Activated CD8-positive, alpha-beta memory T cell treated with anti-CD3 and anti-CD28 coated beads, Interleukin-2, amount 50 U/mL, for 1 hour (primary cell): ENCODE data around the gene SLAMF7.
"Not testable (repeated sequence)": the region's sequence is repeated elsewhere in the genome, so short reads cannot be mapped to it uniquely, and the experiment has no call there.

Experiments
- DNase-seq: peaks from one replicate; pipeline ENCODE4 v3.0.0-alpha.2; 2020; ENCODE audit errors: extremely low read depth

The SLAMF7 gene

GRCh38 chr1:160720356-160721085 is 18.5 kb upstream of the SLAMF7 start:
- DNase-seq: no peak

GRCh38 chr1:160721473-160721872 is 17.6 kb upstream of the SLAMF7 start:
- DNase-seq: no peak

GRCh38 chr1:160722726-160723125 is 16.3 kb upstream of the SLAMF7 start:
- DNase-seq: no peak

- no peak for DNase-seq
These were observed 15.7 kb upstream of the SLAMF7 start for GRCh38 chr1:160723332-160723731.

- DNase-seq: no peak
These were observed 14.4 kb upstream of the SLAMF7 start for GRCh38 chr1:160724465-160725242.

- no peak for DNase-seq
These were observed 12.9 kb upstream of the SLAMF7 start for GRCh38 chr1:160726114-160726497.

GRCh38 chr1:160726498-160727315 is 12.3 kb upstream of the SLAMF7 start:
- DNase-seq: no peak

- DNase-seq: no peak
These were observed 11.8 kb upstream of the SLAMF7 start for GRCh38 chr1:160727316-160727640.

- DNase-seq: not testable (repeated sequence)
These were observed 7.5 kb upstream of the SLAMF7 start for GRCh38 chr1:160731564-160731963.

- DNase-seq: no peak
These were observed 7.1 kb upstream of the SLAMF7 start for GRCh38 chr1:160731990-160732389.

GRCh38 chr1:160733898-160734297 is 5.1 kb upstream of the SLAMF7 start:
- DNase-seq: no peak

GRCh38 chr1:160734301-160734700 is 4.7 kb upstream of the SLAMF7 start:
- DNase-seq: no peak

- DNase-seq: no peak
These were observed 776 bp upstream of the SLAMF7 start for GRCh38 chr1:160738271-160738670.

- no peak for DNase-seq
These were observed 1.2 kb downstream of the SLAMF7 start for GRCh38 chr1:160740133-160740688.

- no peak for DNase-seq
These were observed 2.0 kb downstream of the SLAMF7 start for GRCh38 chr1:160741092-160741501.

GRCh38 chr1:160741612-160742348 is 2.7 kb downstream of the SLAMF7 start:
- no peak for DNase-seq

- DNase-seq: no peak
These were observed 3.5 kb downstream of the SLAMF7 start for GRCh38 chr1:160742428-160743127.

GRCh38 chr1:160743266-160743665 is 4.2 kb downstream of the SLAMF7 start:
- DNase-seq: no peak

- DNase-seq: no peak
These were observed 5.3 kb downstream of the SLAMF7 start for GRCh38 chr1:160744199-160744851.

GRCh38 chr1:160744852-160745520 is 5.9 kb downstream of the SLAMF7 start:
- no peak for DNase-seq
